Measurements from ENCODE around the gene RNF187. TPM values are rescaled to one million over a fixed set of nuclear protein-coding genes. Genes with fewer than 3 reads are reported as not detected.

The RNF187 gene
- total and polyA plus RNA-seq, 2 donors (not counting 1 experiment from before 2014, with no cell fraction given), result 46.1 to 89.5 TPM

GRCh38 chr1:228544921-228545591 lies 57.9 kb downstream of the RNF187 start:
- Histone ChIP-seq H3K27me3 (ENCODE audit: control insufficient read depth, insufficient read depth, low read length) (no peaks in the 10 kb centered on the region), H3K9ac (ENCODE audit: insufficient read depth, low read length) (no peak overlapping the region), H4K20me1 (ENCODE audit: control insufficient read depth, extremely low read depth, insufficient read depth, low read length) (no peaks in the 10 kb centered on the region), H3K9me3 (ENCODE audit: control insufficient read depth, insufficient read depth, low read depth, low read length) (no peaks in the 10 kb centered on the region), H2AFZ (ENCODE audit: low read length) (no peak overlapping the region), H3K4me1 (ENCODE audit: control insufficient read depth, extremely low read depth, insufficient read depth, low read length) (no peaks in the 10 kb centered on the region), H3K27ac (ENCODE audit: insufficient read depth, low read length) (no peak overlapping the region), H3K79me2 (ENCODE audit: control insufficient read depth, insufficient read depth, low read length) (no peaks in the 10 kb centered on the region), H3K4me2 (ENCODE audit: extremely low read depth, insufficient read depth, low read length) (no peak overlapping the region), H3K36me3 (ENCODE audit: control insufficient read depth, insufficient read depth, low read length) (no peaks in the 10 kb centered on the region), H3K4me3 (replicated peaks in 1 of 4; ENCODE audit: control extremely low read depth in 1 of 4, insufficient read depth in 1 of 4, low read depth in 3 of 4, low read length in 4 of 4) (no peak overlapping the region)
- TF ChIP-seq CTCF (conservative IDR thresholded peaks at IDR 0.05 in 1 of 2, IDR thresholded peaks at IDR 0.05 in 1 of 2; ENCODE audit: low read depth in 1 of 2, low read length in 2 of 2), result no peak
- TF ChIP-seq EZH2 (IDR thresholded peaks at IDR 0.05; ENCODE audit: low read length, missing control alignments), result no peak
- no peak for DNase-seq (ENCODE audit: low read depth in 2 of 2)

Other genes with a start within 250 kb of the RNF187 start
- gene TRIM11, start 80.5 kb upstream of the RNF187 start, total RNA-seq, result 18.5 and 19.0 TPM in 2 replicates
- 6.3 and 7.3 TPM in 2 replicates for gene TRIM11, start 80.5 kb upstream of the RNF187 start, polyA plus RNA-seq
- gene TRIM17, start 70.5 kb upstream of the RNF187 start, total RNA-seq, result 0.17 and 0.26 TPM in 2 replicates
- 0.07 and 0.12 TPM in 2 replicates for gene TRIM17, start 70.5 kb upstream of the RNF187 start, polyA plus RNA-seq
- 11.4 and 20.8 TPM in 2 replicates for gene RHOU, start 248.1 kb downstream of the RNF187 start, total RNA-seq
- 0.23 and 1.1 TPM in 2 replicates for gene RHOU, start 248.1 kb downstream of the RNF187 start, polyA plus RNA-seq

Data from fibroblast of lung (primary cell).